ACC112 (cell line): ENCODE data around the gene IL15RA.

Source experiments
- H2AFZ ChIP-seq: fragments of 200-600 bp; sonication (generic); one replicate; pipeline ENCODE4 v1.6.0; 2017; ENCODE audit warnings: antibody characterized with exemption, low read length; ENCODE audit not compliant: unreplicated experiment
- H3K27ac ChIP-seq: fragments of 200-600 bp; sonication (generic); 2 replicates; pipeline ENCODE4 v1.5.1; 2014; ENCODE audit warnings: low read depth, mild to moderate bottlenecking, antibody characterized with exemption, low read length, moderate library complexity
- H3K27me3 ChIP-seq: fragments of 200-600 bp; sonication (generic); 2 replicates; pipeline ENCODE4 v1.6.1; 2014; ENCODE audit warnings: mild to moderate bottlenecking, antibody characterized with exemption, low read length, moderate library complexity, mixed read lengths; ENCODE audit not compliant: insufficient read depth
- H3K36me3 ChIP-seq: fragments of 200-600 bp; sonication (generic); 2 replicates; pipeline ENCODE4 v1.6.1; 2016; ENCODE audit warnings: mild to moderate bottlenecking, antibody characterized with exemption, low read length, moderate library complexity, mixed read lengths; ENCODE audit not compliant: insufficient read depth
- H3K4me1 ChIP-seq: fragments of 200-600 bp; sonication (generic); one replicate; pipeline ENCODE4 v1.6.1; 2016; ENCODE audit warnings: low read length, mixed read lengths; ENCODE audit not compliant: insufficient read depth, unreplicated experiment, control insufficient read depth
- H3K4me3 ChIP-seq: fragments of 200-600 bp; sonication (generic); 2 replicates; pipeline ENCODE4 v1.5.1; 2014; ENCODE audit warnings: mild to moderate bottlenecking, low read depth, low read length
- H3K79me2 ChIP-seq: fragments of 200-600 bp; sonication (generic); one replicate; pipeline ENCODE4 v1.6.0; 2016; ENCODE audit warnings: low read length; ENCODE audit not compliant: control insufficient read depth, unreplicated experiment, insufficient read depth

Gene IL15RA

GRCh38 chr10:5977471-5978229, at the start of gene IL15RA:
IL15RA (minus strand) TSS chr10:5977543; CDS start chr10:5977492, 51 bp downstream.
- H3K36me3 ChIP-seq: no peaks in the 10 kb centered on the region
- peak within 1 kb of the TSS; percentile 57 for H2AFZ ChIP-seq
- H3K79me2 ChIP-seq: peaks cover 13% of the 10 kb centered on the region
- H3K4me1 ChIP-seq: peaks cover 8% of the 10 kb centered on the region
- H3K4me3 ChIP-seq: peak within 1 kb of the TSS; percentile 94
- peak within 1 kb of the TSS; percentile 49; the same call in 1 of the 2 replicates for H3K27ac ChIP-seq
- no peaks in the 10 kb centered on the region for H3K27me3 ChIP-seq

GRCh38 chr10:6025683-6026255, 48.4 kb upstream of the IL15RA start:
- Histone ChIP-seq H3K27ac (no peak overlapping the region), H2AFZ (no peak overlapping the region), H3K4me1 (no peaks in the 10 kb centered on the region), H3K4me3 (no peak overlapping the region), H3K36me3 (no peaks in the 10 kb centered on the region), H3K79me2 (no peaks in the 10 kb centered on the region), H3K27me3 (peaks cover 35% of the 10 kb centered on the region)

- H3K4me1 ChIP-seq: no peaks in the 10 kb centered on the region
- H2AFZ ChIP-seq: no peak overlapping the region
- H3K27me3 ChIP-seq: peaks cover 35% of the 10 kb centered on the region
- H3K4me3 ChIP-seq: no peak overlapping the region
- H3K36me3 ChIP-seq: no peaks in the 10 kb centered on the region
- H3K79me2 ChIP-seq: no peaks in the 10 kb centered on the region
- no peak overlapping the region for H3K27ac ChIP-seq
Measured at GRCh38 chr10:6024334-6024682, 47.0 kb upstream of the IL15RA start.

- Histone ChIP-seq H3K27ac (no peak overlapping the region), H3K27me3 (peaks cover 40% of the 10 kb centered on the region), H3K4me3 (no peak overlapping the region), H3K4me1 (no peaks in the 10 kb centered on the region), H2AFZ (no peak overlapping the region), H3K36me3 (no peaks in the 10 kb centered on the region), H3K79me2 (no peaks in the 10 kb centered on the region)
Measured at GRCh38 chr10:6023661-6024333, 46.5 kb upstream of the IL15RA start.

GRCh38 chr10:6022660-6023059, 45.3 kb upstream of the IL15RA start:
- Histone ChIP-seq H3K27me3 (peaks cover 42% of the 10 kb centered on the region), H2AFZ (no peak overlapping the region), H3K27ac (no peak overlapping the region), H3K79me2 (no peaks in the 10 kb centered on the region), H3K36me3 (no peaks in the 10 kb centered on the region), H3K4me1 (no peaks in the 10 kb centered on the region), H3K4me3 (no peak overlapping the region)

GRCh38 chr10:6020826-6021225, 43.5 kb upstream of the IL15RA start:
- no peak overlapping the region for H3K27ac ChIP-seq
- H3K36me3 ChIP-seq: no peaks in the 10 kb centered on the region
- H3K4me1 ChIP-seq: no peaks in the 10 kb centered on the region
- no peak overlapping the region for H2AFZ ChIP-seq
- H3K27me3 ChIP-seq: peaks cover 34% of the 10 kb centered on the region
- no peaks in the 10 kb centered on the region for H3K79me2 ChIP-seq
- H3K4me3 ChIP-seq: no peak overlapping the region

- Histone ChIP-seq H3K27me3 (peaks cover 33% of the 10 kb centered on the region; the same call in 1 of the 2 replicates), H3K27ac (no peak overlapping the region), H3K4me1 (no peaks in the 10 kb centered on the region), H2AFZ (no peak overlapping the region), H3K4me3 (no peak overlapping the region), H3K36me3 (no peaks in the 10 kb centered on the region), H3K79me2 (no peaks in the 10 kb centered on the region)
Measured at GRCh38 chr10:6019796-6020195, 42.5 kb upstream of the IL15RA start.

- H3K79me2 ChIP-seq: no peaks in the 10 kb centered on the region
- no peak overlapping the region for H3K27ac ChIP-seq
- H2AFZ ChIP-seq: no peak overlapping the region
- no peak overlapping the region for H3K4me3 ChIP-seq
- no peaks in the 10 kb centered on the region for H3K36me3 ChIP-seq
- peaks cover 33% of the 10 kb centered on the region; the same call in 1 of the 2 replicates for H3K27me3 ChIP-seq
- no peaks in the 10 kb centered on the region for H3K4me1 ChIP-seq
Measured at GRCh38 chr10:6019010-6019782, 41.9 kb upstream of the IL15RA start.

- H3K79me2 ChIP-seq: no peaks in the 10 kb centered on the region
- H3K36me3 ChIP-seq: no peaks in the 10 kb centered on the region
- no peak overlapping the region for H3K27ac ChIP-seq
- no peak overlapping the region for H3K4me3 ChIP-seq
- H3K4me1 ChIP-seq: no peaks in the 10 kb centered on the region
- H3K27me3 ChIP-seq: peaks cover 27% of the 10 kb centered on the region; the same call in 1 of the 2 replicates
- no peak overlapping the region for H2AFZ ChIP-seq
Measured at GRCh38 chr10:6018422-6018821, 41.1 kb upstream of the IL15RA start.

- no peak overlapping the region for H2AFZ ChIP-seq
- no peaks in the 10 kb centered on the region for H3K79me2 ChIP-seq
- no peak overlapping the region for H3K4me3 ChIP-seq
- H3K27me3 ChIP-seq: peaks cover 23% of the 10 kb centered on the region; the same call in 1 of the 2 replicates
- H3K27ac ChIP-seq: no peak overlapping the region
- H3K4me1 ChIP-seq: no peaks in the 10 kb centered on the region
- H3K36me3 ChIP-seq: no peaks in the 10 kb centered on the region
Measured at GRCh38 chr10:6017781-6018354, 40.5 kb upstream of the IL15RA start.
